ENCODE data around the gene MTF1.

Gene MTF1

GRCh38 chr1:37859507-37860345, at the start of gene MTF1 (continued):
- TF ChIP-seq KLF16 (tag by site-specific recombination; IDR thresholded peaks at IDR 0.05) (peak; percentile 50; the same call in 1 of the 2 replicates), ZXDB (tag by site-specific recombination; IDR thresholded peaks at IDR 0.05) (peak; percentile 67), ZNF600 (tag by site-specific recombination; IDR thresholded peaks at IDR 0.05) (peak; percentile 86; the same call in 1 of the 2 replicates), ZSCAN18 (tag by site-specific recombination; IDR thresholded peaks at IDR 0.05) (no peak), ZNF366 (tag by site-specific recombination; conservative IDR thresholded peaks at IDR 0.05) (0 out of 2 replicates have a peak, but pooled peaks have one; percentile 51), ZNF311 (tag by site-specific recombination; IDR thresholded peaks at IDR 0.05; ENCODE audit: borderline replicate concordance) (no peak), ZNF155 (tag by site-specific recombination; IDR thresholded peaks at IDR 0.05) (no peak), CTCF (tag by site-specific recombination; IDR thresholded peaks at IDR 0.05) (peak; percentile 93), ZBTB20 (tag by site-specific recombination; IDR thresholded peaks at IDR 0.05) (peak; percentile 99), ZBTB10 (tag by site-specific recombination; IDR thresholded peaks at IDR 0.05) (peak; percentile 84), ZNF350 (tag by site-specific recombination; IDR thresholded peaks at IDR 0.05) (no peak), ZBTB8A (tag by site-specific recombination; IDR thresholded peaks at IDR 0.05) (peak; percentile 75), ZSCAN30 (tag by site-specific recombination; IDR thresholded peaks at IDR 0.05) (peak; percentile 99), ZFP37 (tag by site-specific recombination; IDR thresholded peaks at IDR 0.05) (peak; percentile 88), ZSCAN16 (tag by site-specific recombination; IDR thresholded peaks at IDR 0.05) (no peak), GLIS2 (tag by site-specific recombination; IDR thresholded peaks at IDR 0.05) (peak; percentile 100), ZBTB7A (tag by site-specific recombination; IDR thresholded peaks at IDR 0.05; ENCODE audit: low read depth) (peak; percentile 80), ZNF660 (tag by site-specific recombination; IDR thresholded peaks at IDR 0.05) (peak; percentile 78), ZNF169 (tag by site-specific recombination; IDR thresholded peaks at IDR 0.05) (no peak), ZSCAN4 (tag by site-specific recombination; IDR thresholded peaks at IDR 0.05) (no peak), ZNF692 (tag by site-specific recombination; IDR thresholded peaks at IDR 0.05) (peak; percentile 36; the same call in 1 of the 2 replicates), IKZF3 (tag by site-specific recombination; IDR thresholded peaks at IDR 0.05) (peak; percentile 89), ZIC2 (tag by site-specific recombination; IDR thresholded peaks at IDR 0.05) (peak; percentile 75)
- TF ChIP-seq, protein P1, sequence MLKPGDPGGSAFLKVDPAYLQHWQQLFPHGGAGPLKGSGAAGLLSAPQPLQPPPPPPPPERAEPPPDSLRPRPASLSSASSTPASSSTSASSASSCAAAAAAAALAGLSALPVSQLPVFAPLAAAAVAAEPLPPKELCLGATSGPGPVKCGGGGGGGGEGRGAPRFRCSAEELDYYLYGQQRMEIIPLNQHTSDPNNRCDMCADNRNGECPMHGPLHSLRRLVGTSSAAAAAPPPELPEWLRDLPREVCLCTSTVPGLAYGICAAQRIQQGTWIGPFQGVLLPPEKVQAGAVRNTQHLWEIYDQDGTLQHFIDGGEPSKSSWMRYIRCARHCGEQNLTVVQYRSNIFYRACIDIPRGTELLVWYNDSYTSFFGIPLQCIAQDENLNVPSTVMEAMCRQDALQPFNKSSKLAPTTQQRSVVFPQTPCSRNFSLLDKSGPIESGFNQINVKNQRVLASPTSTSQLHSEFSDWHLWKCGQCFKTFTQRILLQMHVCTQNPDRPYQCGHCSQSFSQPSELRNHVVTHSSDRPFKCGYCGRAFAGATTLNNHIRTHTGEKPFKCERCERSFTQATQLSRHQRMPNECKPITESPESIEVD (tag by site-specific recombination; IDR thresholded peaks at IDR 0.05), result no peak
- TF ChIP-seq, protein P2, sequence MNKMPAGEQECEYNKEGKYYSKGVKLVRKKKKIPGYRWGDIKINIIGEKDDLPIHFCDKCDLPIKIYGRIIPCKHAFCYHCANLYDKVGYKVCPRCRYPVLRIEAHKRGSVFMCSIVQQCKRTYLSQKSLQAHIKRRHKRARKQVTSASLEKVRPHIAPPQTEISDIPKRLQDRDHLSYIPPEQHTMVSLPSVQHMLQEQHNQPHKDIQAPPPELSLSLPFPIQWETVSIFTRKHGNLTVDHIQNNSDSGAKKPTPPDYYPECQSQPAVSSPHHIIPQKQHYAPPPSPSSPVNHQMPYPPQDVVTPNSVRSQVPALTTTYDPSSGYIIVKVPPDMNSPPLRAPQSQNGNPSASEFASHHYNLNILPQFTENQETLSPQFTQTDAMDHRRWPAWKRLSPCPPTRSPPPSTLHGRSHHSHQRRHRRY (tag by site-specific recombination; IDR thresholded peaks at IDR 0.05), result no peak
